GM12891 (cell line): ENCODE data around the gene ATF2.

Experiments used
- DNase-seq: peaks from one replicate; pipeline ENCODE4 v3.0.0; 2011; ENCODE audit warnings: low spot score; ENCODE audit not compliant: insufficient read length
- FAIRE-seq: peaks from 2 replicates; lab custom pipeline; 2011; peaks lifted over from hg19 to GRCh38; lab: Jason Lieb, UNC
- PAX5 ChIP-seq: IDR thresholded peaks from 2 replicates; pipeline ENCODE4 v1.6.1; 2011; ENCODE audit warnings: low read length, moderate library complexity, mild to moderate bottlenecking; ENCODE audit not compliant: insufficient read depth, severe bottlenecking
- POLR2A ChIP-seq: IDR thresholded peaks from 2 replicates; pipeline ENCODE4 v1.6.1; 2011; ENCODE audit warnings: low read depth, low read length, control low read depth
- POLR2AphosphoS5 ChIP-seq: IDR thresholded peaks from 2 replicates; pipeline ENCODE4 v1.6.1; 2011; ENCODE audit warnings: low read depth, low read length, control low read depth
- POU2F2 ChIP-seq: IDR thresholded peaks from 2 replicates; pipeline ENCODE4 v1.6.1; 2011; ENCODE audit warnings: low read depth, mild to moderate bottlenecking, control low read depth, low read length, moderate library complexity
- SPI1 ChIP-seq: IDR thresholded peaks from 2 replicates; pipeline ENCODE4 v1.6.1; 2011; ENCODE audit warnings: low read depth, low read length, control low read depth
- TAF1 ChIP-seq: IDR thresholded peaks from 2 replicates; pipeline ENCODE4 v1.6.1; 2011; ENCODE audit warnings: low read depth, low read length, control low read depth

ATF2 gene

DNA sequence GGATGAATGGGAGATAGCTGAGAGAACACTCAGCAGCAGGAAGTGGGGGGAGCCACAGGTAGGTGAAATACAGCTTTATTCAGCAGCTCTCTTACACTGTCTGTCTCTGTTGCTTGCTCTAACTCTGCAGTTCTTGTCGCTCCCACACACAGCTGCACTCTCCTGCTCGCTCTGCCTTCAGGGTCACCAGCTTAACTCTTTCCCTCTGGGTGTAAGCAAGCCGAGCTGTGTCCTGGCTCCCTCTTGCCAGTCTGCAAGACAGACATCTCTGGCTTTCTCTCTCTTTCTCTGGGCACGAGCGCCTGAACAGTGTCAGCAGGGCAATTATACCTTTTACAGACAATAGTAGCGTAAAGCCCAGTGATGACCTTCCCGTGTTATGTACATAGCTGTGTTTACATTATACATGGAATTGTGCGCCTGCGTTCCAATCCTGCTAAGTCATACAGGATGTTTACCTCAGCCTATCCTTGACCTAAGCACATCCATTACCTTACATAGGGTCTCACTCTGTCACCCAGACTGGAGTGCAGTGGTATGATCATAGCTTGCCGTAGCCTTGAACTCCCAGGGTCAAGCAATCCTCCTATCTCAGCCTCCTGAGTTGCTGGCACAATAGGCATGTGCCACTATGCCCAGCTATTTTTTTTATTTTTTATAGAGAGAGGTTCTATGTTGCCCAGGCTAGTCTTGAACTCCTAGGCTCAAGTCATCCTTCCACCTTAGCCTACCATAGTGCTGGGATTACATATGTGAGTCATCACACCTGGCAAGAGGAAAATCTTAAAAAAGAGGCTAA, 105.0 kb downstream of the ATF2 start:
- DNase-seq, result no peak
- FAIRE-seq, result no peak
- TF ChIP-seq POLR2AphosphoS5 (no peak), SPI1 (no peak), PAX5 (no peak)

DNA sequence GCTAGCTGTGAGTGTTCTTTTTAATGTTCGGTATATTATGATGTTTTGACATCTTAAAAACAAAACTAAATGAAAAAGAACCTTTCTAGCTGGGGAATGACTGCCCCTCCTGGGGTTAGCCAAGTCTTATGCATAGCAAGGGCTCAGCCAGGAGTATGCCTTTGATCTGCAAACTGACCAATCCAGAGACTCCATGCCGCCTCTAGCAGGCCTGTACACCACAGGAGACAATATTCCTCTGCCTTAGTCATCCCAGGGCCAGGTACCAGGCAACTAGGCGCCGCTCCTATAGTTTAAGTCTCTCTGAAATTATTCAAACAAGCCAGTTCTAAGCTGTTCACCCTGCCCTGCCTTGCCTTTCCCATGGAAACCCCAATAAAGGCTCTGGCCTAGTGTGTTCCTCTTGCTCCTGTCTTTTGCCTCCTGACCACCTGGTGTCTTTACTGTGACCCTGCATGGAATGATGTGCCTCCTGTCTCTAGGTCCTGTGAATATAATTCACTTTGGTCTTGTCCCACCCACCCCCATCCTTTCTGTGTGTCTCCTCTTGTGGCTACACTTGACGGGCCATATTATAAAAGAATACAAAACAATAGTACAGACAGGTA, 110.8 kb downstream of the ATF2 start:
- TF ChIP-seq SPI1, result no peak
- TF ChIP-seq PAX5, result no peak
- no peak for TF ChIP-seq POU2F2
- TF ChIP-seq TAF1, result no peak
- TF ChIP-seq POLR2A, result no peak
- TF ChIP-seq POLR2AphosphoS5, result no peak
- no peak for DNase-seq
- FAIRE-seq, result no peak

DNA sequence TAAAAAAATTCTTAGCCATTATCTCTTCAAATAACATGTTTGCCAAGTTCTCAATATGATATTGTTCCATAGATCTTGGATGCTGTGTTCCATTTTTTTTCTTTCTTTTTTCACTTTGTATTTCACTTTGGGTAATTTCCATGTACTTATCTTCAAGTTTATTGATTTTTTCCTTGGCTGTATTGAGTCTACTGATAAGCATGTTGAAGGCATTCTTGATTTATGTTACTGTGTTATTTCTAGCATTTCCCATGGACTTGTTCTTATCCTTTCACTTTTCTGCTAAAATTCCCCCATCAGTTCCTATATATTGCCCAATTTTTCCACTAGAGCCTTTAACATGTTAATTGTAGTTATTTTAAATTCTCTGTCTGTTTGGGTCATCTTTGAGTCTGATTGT, 112.0 kb downstream of the ATF2 start:
- no peak for TF ChIP-seq SPI1
- TF ChIP-seq POU2F2, result no peak
- no peak for TF ChIP-seq POLR2AphosphoS5
- TF ChIP-seq POLR2A, result no peak
- TF ChIP-seq PAX5, result no peak
- FAIRE-seq (no peak), DNase-seq (no peak)

DNA sequence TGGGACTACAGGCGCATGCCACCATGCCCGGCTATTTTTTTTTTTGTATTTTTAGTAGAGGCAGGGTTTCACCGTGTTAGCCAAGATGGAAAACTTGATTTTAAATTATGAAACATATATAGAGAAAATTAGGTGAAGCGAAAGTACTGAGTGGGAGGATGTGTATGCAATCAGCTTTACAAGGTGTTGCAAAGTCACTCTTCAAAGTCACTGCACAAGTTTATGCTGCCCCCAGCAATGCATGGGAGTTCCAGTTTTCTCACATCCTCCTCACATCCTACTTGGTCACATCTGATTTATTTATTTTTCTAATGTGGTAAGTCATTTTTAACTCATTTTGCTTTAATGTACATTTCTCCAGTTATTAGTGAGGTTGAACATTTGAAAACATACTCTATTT, 113.7 kb downstream of the ATF2 start:
- TF ChIP-seq POLR2AphosphoS5, result no peak
- no peak for TF ChIP-seq TAF1
- TF ChIP-seq PAX5, result no peak
- no peak for TF ChIP-seq POLR2A
- TF ChIP-seq POU2F2, result no peak
- no peak for TF ChIP-seq SPI1
- DNase-seq, result no peak
- FAIRE-seq, result no peak

DNA sequence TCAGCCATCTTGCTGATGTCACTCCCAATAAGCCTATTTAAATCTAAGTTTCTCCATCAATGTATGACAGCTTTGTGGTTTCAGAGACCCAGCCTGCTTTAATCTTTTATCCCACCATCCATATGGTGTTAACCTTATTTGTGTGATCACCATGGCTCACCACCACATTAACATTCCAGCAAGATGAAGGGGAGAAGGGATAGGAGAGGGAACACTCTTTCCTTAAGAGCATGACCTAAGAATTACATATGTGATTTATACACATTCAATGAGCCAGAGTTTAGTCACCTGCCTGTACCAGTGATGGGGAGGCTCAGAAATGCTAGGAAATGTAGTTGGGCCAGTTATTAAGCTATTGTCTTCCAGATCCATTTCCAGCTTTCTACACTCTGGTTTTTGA, 118.3 kb downstream of the ATF2 start:
- no peak for FAIRE-seq

DNA sequence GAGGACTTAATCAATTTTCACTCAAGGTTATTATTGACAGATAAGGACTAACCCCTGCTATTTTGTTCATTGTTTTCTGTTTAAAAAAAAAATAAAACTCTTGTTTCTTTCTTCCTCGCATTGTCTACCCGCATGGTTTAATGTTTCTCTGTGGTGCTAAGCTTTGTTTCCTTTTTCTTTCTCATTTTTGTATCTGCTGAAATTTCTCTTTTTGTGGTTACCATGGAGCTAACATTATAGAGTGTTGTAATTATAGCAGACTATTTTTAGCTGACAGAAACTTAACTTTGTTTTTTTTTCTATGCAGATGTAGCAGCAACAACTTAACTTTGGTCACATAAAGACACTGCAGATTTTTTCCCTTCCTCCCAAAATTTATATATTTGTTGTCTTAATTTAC, 119.7 kb downstream of the ATF2 start:
- no peak for FAIRE-seq
- TF ChIP-seq POLR2A (no peak), PAX5 (no peak), SPI1 (no peak)
- DNase-seq, result no peak

More for the DNA sequence above, 118.3 kb downstream of the ATF2 start:
- no peak for TF ChIP-seq POU2F2
- TF ChIP-seq PAX5, result no peak
- TF ChIP-seq POLR2A, result no peak
- no peak for TF ChIP-seq SPI1
- TF ChIP-seq POLR2AphosphoS5, result no peak
- no peak for DNase-seq

DNA sequence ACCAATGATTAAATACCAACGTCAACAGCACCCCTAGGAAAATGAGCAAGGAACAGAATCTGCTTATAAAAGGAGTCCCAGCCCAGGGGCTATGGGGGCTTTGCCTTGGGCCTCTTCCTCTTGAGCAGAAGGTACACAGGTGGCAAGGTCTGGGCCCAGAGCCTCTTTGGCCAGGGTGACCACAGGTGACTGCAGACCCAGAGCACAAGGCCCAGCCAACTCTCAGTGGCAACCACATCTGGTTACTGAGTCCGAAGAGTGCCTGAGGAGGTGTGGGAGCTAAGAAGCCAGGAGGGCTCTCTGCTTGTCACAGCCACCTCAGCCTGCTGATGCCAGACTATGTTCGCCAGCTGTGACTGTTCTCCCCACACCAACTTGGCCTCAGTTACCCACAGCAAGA, 128.5 kb downstream of the ATF2 start:
- FAIRE-seq, result no peak

DNA sequence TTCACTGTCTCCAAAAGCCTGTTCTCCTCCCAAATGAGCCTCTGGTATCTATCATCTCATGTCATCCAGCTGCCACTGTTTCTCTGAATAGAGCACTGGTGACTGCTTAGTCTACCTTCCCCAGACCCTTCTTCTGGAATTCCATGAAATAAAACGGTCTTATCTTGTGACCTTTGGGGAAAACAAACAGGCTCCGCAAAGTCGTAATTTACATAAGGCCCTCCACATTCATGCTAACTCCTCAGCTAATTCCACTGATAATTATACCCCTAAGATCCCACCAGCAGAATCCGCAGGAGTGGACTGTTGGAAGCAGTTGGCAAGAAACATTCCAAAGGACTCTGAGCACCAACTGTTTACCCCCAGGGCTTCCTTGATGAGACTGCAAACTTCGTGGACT, 129.0 kb downstream of the ATF2 start:
- DNase-seq (no peak), FAIRE-seq (no peak)
- TF ChIP-seq POU2F2 (no peak), POLR2AphosphoS5 (no peak), TAF1 (no peak), POLR2A (no peak), PAX5 (no peak), SPI1 (no peak)

More for the DNA sequence above, 128.5 kb downstream of the ATF2 start:
- no peak for DNase-seq
- TF ChIP-seq TAF1, result no peak
- TF ChIP-seq SPI1, result no peak
- TF ChIP-seq POLR2AphosphoS5, result no peak
- no peak for TF ChIP-seq PAX5
- no peak for TF ChIP-seq POLR2A
- TF ChIP-seq POU2F2, result no peak

DNA sequence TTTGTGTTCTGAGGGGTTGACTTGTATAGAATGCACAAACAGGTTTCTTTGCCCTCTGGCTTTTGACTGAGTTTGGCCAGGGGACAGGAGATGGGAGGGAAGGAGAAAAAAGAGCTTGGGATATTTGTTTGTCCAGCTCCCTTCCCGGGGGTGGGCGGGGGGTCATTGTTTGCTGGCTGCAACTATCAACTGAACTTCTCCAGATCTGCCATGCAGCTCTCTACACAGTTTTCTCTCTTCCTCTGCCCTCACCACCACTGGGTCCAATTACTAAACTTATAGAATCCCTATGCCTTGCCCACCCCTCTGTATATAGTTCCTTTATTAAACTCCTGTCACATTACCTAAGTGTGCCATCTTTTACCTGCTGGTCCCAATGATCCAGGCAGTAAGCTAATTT, 130.1 kb downstream of the ATF2 start:
- DNase-seq (no peak), FAIRE-seq (no peak)
- no peak for TF ChIP-seq POU2F2
- TF ChIP-seq POLR2AphosphoS5, result no peak
- no peak for TF ChIP-seq TAF1
- no peak for TF ChIP-seq SPI1
- no peak for TF ChIP-seq POLR2A
- no peak for TF ChIP-seq PAX5

DNA sequence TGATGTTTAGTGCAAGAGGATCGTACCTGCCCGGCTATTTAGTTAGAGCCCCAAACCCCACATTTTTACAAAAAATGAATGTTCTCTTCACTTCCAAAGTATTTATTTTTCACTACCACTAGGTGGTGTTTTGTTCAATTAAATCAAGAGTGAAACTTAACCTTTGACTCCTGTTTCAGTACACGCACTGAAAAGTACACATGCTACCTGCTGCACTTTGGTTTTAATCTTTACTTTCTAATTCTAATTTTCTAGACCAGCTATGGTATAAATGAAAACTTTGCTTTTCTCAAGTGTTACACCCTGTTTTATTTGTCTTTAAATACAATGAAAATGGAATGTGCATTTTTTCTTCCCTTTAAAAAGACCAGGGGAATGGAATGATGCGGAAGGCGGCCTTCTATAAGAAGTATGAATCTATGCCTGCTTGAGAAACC, 131.4 kb downstream of the ATF2 start:
- TF ChIP-seq POLR2A (no peak), TAF1 (no peak), SPI1 (no peak), POLR2AphosphoS5 (no peak), POU2F2 (no peak), PAX5 (no peak)
- FAIRE-seq (peak; percentile 35), DNase-seq (no peak)
